IPS-NIHi11 (cell line): Measurements from ENCODE around the gene USP15.

Experiments used
- DNase-seq: peaks from one replicate; pipeline ENCODE4 v3.0.0; 2012; ENCODE audit warnings: mixed read lengths, low spot score

Gene USP15

GRCh38 chr12:62259993-62260732 is at the start of gene USP15:
Gene USP15 (plus strand): TSS chr12:62260404. CDS start chr12:62260415, 11 bp downstream.
- peak; percentile 94 for DNase-seq

DNA sequence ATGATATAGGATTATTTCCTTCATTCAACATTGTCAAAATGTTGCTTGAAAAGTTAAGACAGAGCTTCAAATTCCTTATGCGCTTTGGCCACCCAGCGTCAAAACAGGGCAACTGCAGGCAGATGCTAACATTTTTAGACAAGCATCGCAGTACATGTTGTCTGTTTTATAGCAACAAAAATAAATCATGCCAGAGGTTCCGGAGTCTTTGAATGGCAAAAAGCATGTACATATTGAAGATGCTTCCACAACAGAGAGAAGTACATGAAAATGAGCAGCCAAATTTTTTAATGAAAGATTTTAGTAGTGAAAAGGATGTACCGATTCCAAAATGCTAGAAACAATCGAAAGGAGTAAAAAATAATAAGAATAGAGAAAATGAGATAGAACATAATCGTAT is 49.8 kb upstream of the USP15 start:
- peak; percentile 38 for DNase-seq

DNA sequence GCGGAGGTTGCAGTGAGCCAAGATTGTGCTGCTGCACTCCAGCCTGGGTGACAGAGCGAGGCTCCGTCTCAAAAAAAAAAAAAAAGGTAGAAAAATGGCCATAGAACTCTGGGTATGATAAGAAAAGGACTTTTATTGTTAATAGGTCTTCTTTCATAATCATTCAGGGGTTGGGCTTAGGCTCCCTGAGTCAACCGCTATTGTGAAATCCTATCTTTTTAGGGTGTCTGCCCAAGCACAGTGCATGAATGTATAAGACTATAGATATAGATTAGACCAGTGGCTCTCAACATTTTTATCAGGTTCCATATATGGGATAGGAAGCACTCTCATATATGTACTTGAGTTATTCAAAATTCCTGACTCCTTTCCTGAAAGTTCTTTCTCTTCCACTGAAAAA is 48.7 kb upstream of the USP15 start:
- no peak for DNase-seq

GRCh38 chr12:62214846-62215245 is 45.4 kb upstream of the USP15 start:
- no peak for DNase-seq

- DNase-seq, result no peak
Measured at GRCh38 chr12:62215506-62215905, 44.7 kb upstream of the USP15 start.

GRCh38 chr12:62217466-62218194 is 42.6 kb upstream of the USP15 start:
- no peak for DNase-seq

GRCh38 chr12:62221107-62221506 is 39.1 kb upstream of the USP15 start:
- DNase-seq, result no peak

GRCh38 chr12:62224601-62225000 is 35.6 kb upstream of the USP15 start:
- DNase-seq, result no peak

DNA sequence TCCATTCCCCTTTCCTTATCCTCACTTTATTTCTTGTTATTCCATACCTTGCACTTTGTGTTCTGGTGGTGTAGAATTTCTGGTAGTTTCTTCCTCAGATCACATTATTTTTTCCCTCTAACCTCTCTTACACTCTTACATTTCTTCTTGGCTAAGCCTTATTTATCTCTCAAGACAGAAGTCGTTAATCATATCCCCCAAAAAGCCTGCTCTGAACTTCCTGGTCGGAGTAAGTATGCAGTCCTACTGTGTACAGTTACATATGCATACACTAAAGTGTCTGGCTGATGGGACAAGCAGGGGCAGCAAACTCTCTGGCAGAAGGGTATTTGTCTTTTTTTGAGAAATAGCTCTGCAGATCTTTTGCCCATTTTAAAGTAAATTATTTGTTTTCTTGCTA is 33.1 kb upstream of the USP15 start:
- DNase-seq, result no peak

- no peak for DNase-seq
Measured at GRCh38 chr12:62230652-62231051, 29.6 kb upstream of the USP15 start.

- no peak for DNase-seq
Measured at GRCh38 chr12:62232143-62232729, 28.0 kb upstream of the USP15 start.

- DNase-seq, result no peak
Measured at GRCh38 chr12:62233805-62234204, 26.4 kb upstream of the USP15 start.

DNA sequence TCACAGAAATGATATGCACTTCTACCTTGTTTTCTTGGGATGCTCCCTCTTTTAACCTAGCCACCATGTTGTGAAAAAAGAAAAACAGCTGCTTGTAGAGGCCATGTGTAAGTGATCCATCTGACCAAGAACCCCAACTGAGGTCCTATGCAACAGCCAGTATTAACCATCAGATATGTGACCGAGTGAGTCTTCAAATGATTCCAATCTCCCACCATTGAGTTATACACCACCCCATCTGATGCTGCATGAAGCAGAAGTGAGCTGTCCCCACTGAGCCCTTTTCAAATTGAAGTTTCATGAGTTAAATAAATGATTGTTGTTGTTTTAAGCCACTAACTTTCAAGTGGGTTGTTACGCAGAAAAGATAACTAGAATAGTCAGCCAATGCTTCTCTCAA is 20.6 kb upstream of the USP15 start:
- no peak for DNase-seq

GRCh38 chr12:62247281-62248045 is 12.7 kb upstream of the USP15 start:
- DNase-seq, result no peak

GRCh38 chr12:62248873-62249272 is 11.3 kb upstream of the USP15 start:
- no peak for DNase-seq

DNA sequence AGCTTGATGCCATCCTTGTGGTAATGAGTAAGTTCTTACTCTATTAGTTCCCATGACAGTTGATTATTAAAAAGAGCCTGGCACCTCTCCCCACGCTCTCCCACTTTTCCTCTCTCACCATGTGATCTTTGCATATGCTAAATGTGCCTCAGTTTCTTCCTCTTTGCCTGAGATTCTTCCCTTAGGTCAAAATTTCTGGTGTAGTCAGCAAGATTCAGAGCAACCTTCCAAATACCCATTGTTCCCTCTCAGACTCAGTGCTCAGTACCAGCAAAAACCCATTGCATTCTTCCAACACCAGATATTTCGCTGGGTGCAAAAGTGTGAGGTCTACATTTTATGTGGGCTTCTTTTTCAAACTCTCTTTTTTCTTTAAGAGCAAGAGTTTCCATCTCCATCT is 10.8 kb upstream of the USP15 start:
- DNase-seq, result no peak

GRCh38 chr12:62250671-62251608 is 9.3 kb upstream of the USP15 start:
- no peak for DNase-seq

- DNase-seq, result no peak
Measured at GRCh38 chr12:62251609-62251958, 8.6 kb upstream of the USP15 start.

GRCh38 chr12:62252576-62252975 is 7.6 kb upstream of the USP15 start:
- no peak for DNase-seq

GRCh38 chr12:62254967-62255366 is 5.2 kb upstream of the USP15 start:
- no peak for DNase-seq

GRCh38 chr12:62256408-62257096 is 3.7 kb upstream of the USP15 start:
- DNase-seq, result no peak
